Measurements from ENCODE around the gene NKX2-1.

The NKX2-1 gene

DNA sequence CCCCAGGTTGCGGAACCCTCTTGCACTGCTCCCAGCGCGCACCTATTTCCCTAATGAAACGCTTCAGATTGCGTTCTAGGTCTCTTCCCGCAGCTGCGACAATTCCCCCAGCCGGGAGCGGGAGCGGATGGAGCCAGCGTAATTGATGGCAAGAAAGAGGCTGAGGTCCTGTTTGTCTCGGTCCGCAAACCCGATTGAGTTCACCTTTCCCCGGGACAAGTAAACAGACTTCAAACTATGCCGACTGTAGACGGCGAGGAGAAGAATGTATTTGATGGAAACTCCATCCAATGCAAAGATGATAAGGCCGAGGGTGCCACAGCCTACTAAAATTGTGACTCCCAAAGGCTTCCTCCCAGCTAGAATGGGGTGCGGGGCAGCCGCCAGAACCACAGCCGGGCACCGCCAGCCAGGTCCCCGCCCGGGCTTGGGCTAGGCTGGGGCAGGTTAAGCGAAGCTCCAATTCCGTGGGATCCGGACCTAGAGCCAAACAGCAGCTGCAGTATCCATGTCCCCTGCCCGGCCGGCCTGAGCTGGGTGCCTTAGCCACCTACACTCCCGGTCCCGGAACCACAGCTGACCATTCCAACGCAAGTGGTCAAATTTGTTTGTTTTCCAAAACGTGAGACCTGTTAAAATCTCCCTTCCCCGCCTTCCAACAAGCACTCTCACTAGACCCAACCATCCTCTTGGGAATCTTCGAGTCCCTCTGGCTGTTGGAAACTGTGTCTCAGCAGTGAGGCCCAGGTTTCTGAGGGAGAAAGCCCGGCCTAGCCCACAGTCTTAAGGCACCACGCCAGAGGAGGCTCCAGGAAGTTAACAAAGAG lies 5.5 kb downstream of the NKX2-1 start:
- TF ChIP-seq, protein P1, sequence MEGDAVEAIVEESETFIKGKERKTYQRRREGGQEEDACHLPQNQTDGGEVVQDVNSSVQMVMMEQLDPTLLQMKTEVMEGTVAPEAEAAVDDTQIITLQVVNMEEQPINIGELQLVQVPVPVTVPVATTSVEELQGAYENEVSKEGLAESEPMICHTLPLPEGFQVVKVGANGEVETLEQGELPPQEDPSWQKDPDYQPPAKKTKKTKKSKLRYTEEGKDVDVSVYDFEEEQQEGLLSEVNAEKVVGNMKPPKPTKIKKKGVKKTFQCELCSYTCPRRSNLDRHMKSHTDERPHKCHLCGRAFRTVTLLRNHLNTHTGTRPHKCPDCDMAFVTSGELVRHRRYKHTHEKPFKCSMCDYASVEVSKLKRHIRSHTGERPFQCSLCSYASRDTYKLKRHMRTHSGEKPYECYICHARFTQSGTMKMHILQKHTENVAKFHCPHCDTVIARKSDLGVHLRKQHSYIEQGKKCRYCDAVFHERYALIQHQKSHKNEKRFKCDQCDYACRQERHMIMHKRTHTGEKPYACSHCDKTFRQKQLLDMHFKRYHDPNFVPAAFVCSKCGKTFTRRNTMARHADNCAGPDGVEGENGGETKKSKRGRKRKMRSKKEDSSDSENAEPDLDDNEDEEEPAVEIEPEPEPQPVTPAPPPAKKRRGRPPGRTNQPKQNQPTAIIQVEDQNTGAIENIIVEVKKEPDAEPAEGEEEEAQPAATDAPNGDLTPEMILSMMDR (IDR thresholded peaks at IDR 0.05; ENCODE audit: insufficient read depth, low read length, missing control alignments), result no peak
- ChIA-PET CTCF (no interaction called here), POLR2A (no interaction called here)
- no peak overlapping the region for H3K4me3 ChIP-seq (ENCODE audit: low read depth, low read length)
- no peak for DNase-seq (ENCODE audit: low read depth, low spot score)

DNA sequence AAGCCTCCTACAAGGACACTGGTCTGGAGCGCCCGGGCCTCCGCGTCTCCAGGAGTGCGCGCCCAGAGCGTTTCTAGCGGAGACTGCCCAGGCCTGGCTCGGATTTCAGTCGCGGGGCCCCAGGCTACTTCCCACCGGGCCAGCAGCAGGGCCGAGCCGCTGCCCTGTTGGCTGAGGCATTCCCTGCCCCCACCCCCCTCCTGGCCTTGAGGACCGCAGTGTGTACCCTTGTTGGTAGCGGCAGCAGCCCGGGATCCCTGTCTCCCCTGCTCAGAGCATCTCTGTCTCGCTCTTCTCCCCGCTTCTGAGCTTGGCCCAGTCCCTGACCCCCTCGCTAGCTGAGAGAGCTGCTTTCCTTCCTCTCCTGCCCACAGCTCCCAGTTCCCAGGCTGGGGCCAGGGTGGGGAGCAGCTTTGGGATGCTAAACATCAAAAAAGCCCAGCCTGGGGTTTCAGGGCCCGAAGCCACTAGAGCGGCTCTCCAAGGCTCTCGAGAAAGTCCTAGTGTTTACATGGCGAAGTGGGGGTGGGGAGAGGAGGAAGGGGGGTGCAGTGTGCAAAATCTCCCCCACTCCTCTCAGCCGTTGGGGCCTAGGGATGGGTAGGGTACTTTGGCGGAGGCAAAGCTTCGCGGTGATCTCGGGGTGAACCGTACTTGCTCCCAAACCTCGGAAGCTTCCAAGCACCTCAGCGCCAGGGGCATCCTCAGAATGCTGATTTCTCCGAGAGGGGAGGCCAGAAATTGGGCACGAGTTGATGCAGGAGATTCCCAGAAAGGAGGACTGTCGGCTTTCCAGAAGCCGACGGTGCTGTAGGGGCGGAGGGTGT lies 6.4 kb downstream of the NKX2-1 start:
- TF ChIP-seq, protein P1 (IDR thresholded peaks at IDR 0.05; ENCODE audit: insufficient read depth, low read length, missing control alignments), result no peak
- H3K4me3 ChIP-seq (ENCODE audit: low read depth, low read length), result no peak overlapping the region

DNA sequence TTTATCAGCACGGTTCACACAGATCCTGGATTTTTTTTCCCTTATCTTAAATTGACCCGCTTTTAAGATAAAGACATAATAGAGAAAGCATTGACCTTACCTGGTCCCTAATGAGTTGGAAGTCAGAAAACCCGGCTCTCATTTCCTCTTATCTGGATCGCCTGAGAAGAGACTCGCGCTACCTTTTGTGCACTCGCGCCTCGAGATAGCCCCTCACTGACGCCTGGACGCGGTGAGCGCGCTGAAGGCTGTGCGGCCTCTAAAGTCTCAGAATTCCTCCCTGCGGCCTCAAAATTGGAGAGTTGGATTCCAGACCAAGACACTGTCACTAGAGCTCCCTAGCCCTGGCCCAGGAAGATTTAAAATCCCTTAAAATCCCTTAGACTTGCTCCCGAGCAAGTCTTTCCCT lies 7.0 kb downstream of the NKX2-1 start:
- CTCF ChIA-PET, result no interaction called here
- DNase-seq (ENCODE audit: low read depth, low spot score), result no peak
- POLR2A ChIA-PET, result no interaction called here
- TF ChIP-seq, protein P1 (IDR thresholded peaks at IDR 0.05; ENCODE audit: insufficient read depth, low read length, missing control alignments), result no peak
- H3K4me3 ChIP-seq (ENCODE audit: low read depth, low read length), result no peak overlapping the region

More for the DNA sequence above, 6.4 kb downstream of the NKX2-1 start:
- DNase-seq (ENCODE audit: low read depth, low spot score), result no peak
- CTCF ChIA-PET, result no interaction called here
- POLR2A ChIA-PET, result no interaction called here

DNA sequence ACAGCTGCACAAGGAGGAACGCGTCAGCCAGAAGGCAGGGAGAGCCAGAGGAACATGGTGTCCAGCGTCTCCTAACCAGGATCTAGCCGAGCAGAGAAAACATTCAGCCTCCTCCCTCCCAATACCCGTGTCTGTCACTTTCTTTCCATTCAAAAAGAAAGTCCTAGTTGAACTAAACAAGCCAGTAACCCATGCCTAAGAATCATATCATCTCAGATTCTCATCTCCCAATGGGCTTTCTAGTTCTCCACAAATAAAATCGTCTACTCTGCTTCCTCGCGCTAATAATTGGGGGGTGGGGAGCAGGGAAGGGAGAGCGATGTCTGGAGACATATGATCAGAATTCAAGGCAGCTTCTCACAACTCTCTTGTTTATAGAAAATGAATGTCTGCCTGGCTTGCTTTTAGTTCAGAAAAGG lies 7.4 kb downstream of the NKX2-1 start:
- TF ChIP-seq, protein P1 (IDR thresholded peaks at IDR 0.05; ENCODE audit: insufficient read depth, low read length, missing control alignments), result no peak
- ChIA-PET CTCF (no interaction called here), POLR2A (no interaction called here)
- no peak for DNase-seq (ENCODE audit: low read depth, low spot score)
- H3K4me3 ChIP-seq (ENCODE audit: low read depth, low read length), result no peak overlapping the region

DNA sequence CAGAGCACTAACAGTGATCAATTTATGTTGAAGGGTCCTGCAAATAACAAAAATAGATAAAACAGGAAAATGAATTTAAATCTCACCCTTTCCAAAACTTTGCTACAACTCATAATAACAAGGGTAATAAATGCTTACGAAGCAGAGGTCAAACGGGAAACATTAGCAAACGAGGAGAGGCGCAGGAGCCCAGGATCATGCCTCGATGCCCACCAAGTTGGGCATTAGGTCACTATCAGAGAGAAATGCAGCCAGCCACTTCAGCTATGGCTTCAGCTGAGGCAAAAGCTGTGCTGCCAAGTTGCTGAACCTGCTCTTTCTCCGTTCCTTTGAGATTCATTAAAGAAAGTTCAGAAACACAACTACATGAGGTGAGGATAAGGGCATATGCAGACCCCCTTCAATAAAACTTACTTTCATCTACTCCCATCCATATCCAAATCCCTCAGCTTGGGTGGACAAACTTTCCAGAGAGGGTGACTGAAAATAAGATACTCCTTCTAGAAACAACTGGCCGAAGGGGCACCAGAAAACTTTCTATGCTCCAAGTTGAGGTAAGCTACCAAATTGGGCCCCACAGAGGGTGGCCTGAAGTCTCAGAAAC lies 7.9 kb downstream of the NKX2-1 start:
- TF ChIP-seq, protein P1 (IDR thresholded peaks at IDR 0.05; ENCODE audit: insufficient read depth, low read length, missing control alignments), result no peak
- POLR2A ChIA-PET, result no interaction called here
- CTCF ChIA-PET, result no interaction called here
- DNase-seq (ENCODE audit: low read depth, low spot score), result no peak
- H3K4me3 ChIP-seq (ENCODE audit: low read depth, low read length), result no peak overlapping the region

DNA sequence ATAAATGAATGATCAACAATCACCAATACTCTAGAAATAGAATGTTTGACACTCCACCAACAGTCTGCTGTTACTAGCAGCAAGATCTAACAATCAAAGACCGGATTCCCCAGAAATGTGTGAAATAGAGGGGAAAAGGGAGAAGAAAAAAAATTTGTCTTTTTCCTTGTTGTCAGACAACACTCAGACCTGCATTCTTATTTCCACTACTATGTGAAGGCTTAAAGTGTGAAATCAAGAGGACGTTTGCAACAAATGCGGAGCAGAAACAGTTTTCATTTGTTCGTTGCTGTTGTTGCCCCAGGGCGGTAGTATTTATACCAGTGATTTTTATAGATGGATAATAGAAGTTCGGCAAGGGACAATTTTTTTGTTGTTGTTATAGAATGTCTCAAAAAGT lies 9.2 kb downstream of the NKX2-1 start:
- H3K4me3 ChIP-seq (ENCODE audit: low read depth, low read length), result no peak overlapping the region
- TF ChIP-seq, protein P1 (IDR thresholded peaks at IDR 0.05; ENCODE audit: insufficient read depth, low read length, missing control alignments), result no peak
- ChIA-PET CTCF (interaction anchor here (0.6 kb wide), 1 partner anchor 10 kb away, joined by 3 read pairs; no protein-coding TSS in a partner anchor), POLR2A (no interaction called here)
- DNase-seq (ENCODE audit: low read depth, low spot score), result no peak
